HepG2 (cell line): Measurements from ENCODE around the gene MAPRE3. TPM values are rescaled to one million over a fixed set of nuclear protein-coding genes. Genes with fewer than 3 reads are reported as not detected.

Experiments
- CHD2 ChIP-seq: IDR thresholded peaks from 2 replicates; pipeline ENCODE4 v1.6.1; 2011; ENCODE audit warnings: low read depth, low read length, improper control_type of control experiment
- FOSL2 ChIP-seq: sonication (generic); formaldehyde crosslinking; IDR thresholded peaks from 2 replicates; pipeline ENCODE4 v1.4.0; 2020; ENCODE audit warnings: missing genetic modification reagents
- HIC2 ChIP-seq: sonication (generic); formaldehyde crosslinking; IDR thresholded peaks from 2 replicates; pipeline ENCODE4 v1.9.0; 2022; ENCODE audit warnings: low read depth, missing genetic modification reagents
- HNRNPH1 ChIP-seq: fragments of 200-400 bp; formaldehyde crosslinking; optimal IDR thresholded peaks from 2 replicates; pipeline ENCODE3; 2017; ENCODE audit warnings: mild to moderate bottlenecking, low read depth, low read length
- HOXD1 ChIP-seq: sonication (generic); formaldehyde crosslinking; IDR thresholded peaks from 2 replicates; pipeline ENCODE4 v1.5.0; 2020; ENCODE audit warnings: missing genetic modification reagents
- KLF16 ChIP-seq, 2 experiments: sonication (generic) in 1 of 2; formaldehyde crosslinking in 1 of 2; IDR thresholded peaks; 2 replicates each; pipeline versions ENCODE4 v1.6.1 to v1.8.0; 2016 to 2023; ENCODE audit warnings: missing genetic modification reagents in 2 of 2, missing compliant biosample characterization in 1 of 2
- KLF9 ChIP-seq: IDR thresholded peaks from 2 replicates; pipeline ENCODE4 v1.6.1; 2016; ENCODE audit warnings: low read depth
- MLX ChIP-seq: IDR thresholded peaks from 2 replicates; pipeline ENCODE4 v1.6.1; 2016
- MNT ChIP-seq: fragments of 450-650 bp; IDR thresholded peaks from 2 replicates; pipeline ENCODE4 v1.6.1; 2016
- MXD1 ChIP-seq: sonication (generic); formaldehyde crosslinking; IDR thresholded peaks from 2 replicates; pipeline ENCODE4 v1.4.0; 2020; ENCODE audit warnings: mild to moderate bottlenecking, missing genetic modification reagents
- PLRG1 ChIP-seq: fragments of 450-650 bp; conservative IDR thresholded peaks from 2 replicates; pipeline ENCODE4 v1.6.1; 2016
- POLR2A ChIP-seq, 2 experiments: IDR thresholded peaks; 2 replicates each; pipeline ENCODE4 v1.6.1; 2011; ENCODE audit warnings: low read depth in 2 of 2, low read length in 2 of 2, mild to moderate bottlenecking in 1 of 2, moderate library complexity in 1 of 2; ENCODE audit not compliant: insufficient read depth in 1 of 2
- TFDP1 ChIP-seq: IDR thresholded peaks from 2 replicates; pipeline ENCODE4 v1.6.1; 2016; ENCODE audit warnings: missing compliant biosample characterization, missing genetic modification reagents, borderline replicate concordance
- ZC3H13 ChIP-seq: sonication (generic); formaldehyde crosslinking; IDR thresholded peaks from 2 replicates; pipeline ENCODE4 v1.8.1; 2023; ENCODE audit warnings: mild to moderate bottlenecking, missing genetic modification reagents, moderate library complexity
- ZNF768 ChIP-seq: sonication (generic); formaldehyde crosslinking; IDR thresholded peaks from 2 replicates; pipeline ENCODE4 v1.4.0; 2020; ENCODE audit warnings: missing genetic modification reagents
- polyA plus RNA-seq, 8 experiments: library from polyadenylated mRNA; depleted of rRNA in 3 of 8; stranded (reverse) in 7 of 8; unstranded in 1 of 8; fragments of >200 nt; fragmentation: Illumina TruSeq in 4 of 8; extraction: Trizol in 4 of 8; gene quantifications; 2 replicates each; pipeline versions ENCODE4 v1.2.1 to v1.2.3, GENCODE V29; 2011 to 2016; ENCODE audit warnings: low read depth in 4 of 8, missing spikeins in 1 of 8, mixed read lengths in 1 of 8; ENCODE audit not compliant: insufficient read depth in 1 of 8
- total RNA-seq, 5 experiments: library from RNA; depleted of rRNA; stranded (reverse); fragments of >200 nt; fragmentation: Illumina TruSeq; extraction: Trizol; gene quantifications; 2 replicates each; pipeline ENCODE4 v1.2.3, GENCODE V29; 2016; ENCODE audit warnings: low read depth in 1 of 5
- TF ChIP-seq, protein P1 (sequence below): sonication (generic); formaldehyde crosslinking; IDR thresholded peaks from 2 replicates; pipeline ENCODE4 v1.4.0; 2020; ENCODE audit warnings: missing genetic modification reagents, borderline replicate concordance
- TF ChIP-seq, protein P2 (sequence below): IDR thresholded peaks from 2 replicates; pipeline ENCODE4 v1.6.1; 2018; ENCODE audit warnings: missing genetic modification reagents, mild to moderate bottlenecking, missing compliant biosample characterization
- TF ChIP-seq, protein P3 (sequence below): IDR thresholded peaks from 2 replicates; pipeline ENCODE4 v1.6.1; 2018; ENCODE audit warnings: missing genetic modification reagents

Gene MAPRE3
- total and polyA plus RNA-seq, 2 of the 13 experiments (the other 11 are each of a cell fraction or from before 2014, with no cell fraction given) = 0.31 to 0.91 TPM

DNA sequence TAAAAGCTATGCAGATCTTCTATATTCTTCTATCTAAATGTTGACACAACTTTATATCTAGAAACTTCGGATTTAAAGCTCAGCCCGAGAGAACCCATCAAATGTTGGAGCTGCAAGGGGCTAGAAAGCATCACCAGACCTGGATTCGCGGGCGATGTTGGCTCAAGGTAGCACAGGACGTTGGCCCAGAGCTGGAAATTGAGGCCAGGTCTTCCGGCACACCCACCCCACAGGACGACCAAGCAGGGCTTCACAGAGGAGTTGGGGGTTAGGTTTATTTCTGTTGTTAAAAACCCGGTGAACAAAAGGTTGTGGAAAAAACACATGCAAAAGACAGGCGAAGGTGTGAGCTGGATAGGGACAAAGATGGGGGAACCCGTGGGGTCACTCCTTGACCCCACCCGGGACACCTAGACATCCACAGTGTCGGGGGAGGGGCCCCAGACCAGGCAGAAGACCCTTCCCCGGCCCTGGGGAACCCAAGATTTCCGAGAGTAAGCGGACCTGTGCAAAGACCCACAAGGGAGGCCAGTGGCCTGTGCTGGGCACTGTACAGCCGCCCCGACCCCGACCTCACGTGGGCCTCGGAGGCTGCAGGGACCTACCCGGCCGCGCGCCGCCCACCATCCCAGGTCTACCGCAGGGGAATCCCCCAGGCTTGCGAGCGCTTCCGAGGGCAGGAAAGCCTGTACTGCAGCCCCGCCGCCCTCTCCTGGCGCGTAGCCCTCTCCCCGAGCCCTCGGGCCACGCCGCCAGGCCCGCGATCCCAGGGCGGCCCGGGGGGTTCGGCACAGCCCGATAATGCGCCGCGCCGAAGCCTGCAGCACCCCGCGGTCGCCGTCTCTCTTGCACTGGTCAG lies 79.2 kb downstream of the MAPRE3 start (continued):
- TF ChIP-seq CHD2 = no peak
- no peak for TF ChIP-seq TFDP1
- no peak for TF ChIP-seq MLX (CRISPR knock-in tag)
- TF ChIP-seq, protein P1, sequence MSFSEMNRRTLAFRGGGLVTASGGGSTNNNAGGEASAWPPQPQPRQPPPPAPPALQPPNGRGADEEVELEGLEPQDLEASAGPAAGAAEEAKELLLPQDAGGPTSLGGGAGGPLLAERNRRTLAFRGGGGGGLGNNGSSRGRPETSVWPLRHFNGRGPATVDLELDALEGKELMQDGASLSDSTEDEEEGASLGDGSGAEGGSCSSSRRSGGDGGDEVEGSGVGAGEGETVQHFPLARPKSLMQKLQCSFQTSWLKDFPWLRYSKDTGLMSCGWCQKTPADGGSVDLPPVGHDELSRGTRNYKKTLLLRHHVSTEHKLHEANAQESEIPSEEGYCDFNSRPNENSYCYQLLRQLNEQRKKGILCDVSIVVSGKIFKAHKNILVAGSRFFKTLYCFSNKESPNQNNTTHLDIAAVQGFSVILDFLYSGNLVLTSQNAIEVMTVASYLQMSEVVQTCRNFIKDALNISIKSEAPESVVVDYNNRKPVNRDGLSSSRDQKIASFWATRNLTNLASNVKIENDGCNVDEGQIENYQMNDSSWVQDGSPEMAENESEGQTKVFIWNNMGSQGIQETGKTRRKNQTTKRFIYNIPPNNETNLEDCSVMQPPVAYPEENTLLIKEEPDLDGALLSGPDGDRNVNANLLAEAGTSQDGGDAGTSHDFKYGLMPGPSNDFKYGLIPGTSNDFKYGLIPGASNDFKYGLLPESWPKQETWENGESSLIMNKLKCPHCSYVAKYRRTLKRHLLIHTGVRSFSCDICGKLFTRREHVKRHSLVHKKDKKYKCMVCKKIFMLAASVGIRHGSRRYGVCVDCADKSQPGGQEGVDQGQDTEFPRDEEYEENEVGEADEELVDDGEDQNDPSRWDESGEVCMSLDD = peak; percentile 48; the same call in 1 of the 2 replicates
- TF ChIP-seq ZC3H13 (CRISPR knock-in tag) = peak; percentile 83; the same call in 1 of the 2 replicates
- TF ChIP-seq PLRG1 = no peak
- TF ChIP-seq HIC2 (CRISPR knock-in tag) = no peak
- TF ChIP-seq MNT = no peak
- peak; percentile 60; the same call in 1 of the 2 replicates for TF ChIP-seq HOXD1
- 0 out of 4 replicates have a peak, but pooled peaks of 1 of the 2 experiments have one; percentile 65 for TF ChIP-seq KLF16 (CRISPR knock-in tag; IDR thresholded peaks at IDR 0.05)
- TF ChIP-seq POLR2A (IDR thresholded peaks at IDR 0.05; ENCODE audit: insufficient read depth in 1 of 2, low read depth in 2 of 2, low read length in 2 of 2) = peak in 1 of 2 experiments; percentile 52; a peak in 2 of 4 replicates
- no peak for TF ChIP-seq KLF9 (CRISPR knock-in tag)
- TF ChIP-seq ZNF768 (CRISPR knock-in tag) = peak; percentile 66
- TF ChIP-seq, protein P2, sequence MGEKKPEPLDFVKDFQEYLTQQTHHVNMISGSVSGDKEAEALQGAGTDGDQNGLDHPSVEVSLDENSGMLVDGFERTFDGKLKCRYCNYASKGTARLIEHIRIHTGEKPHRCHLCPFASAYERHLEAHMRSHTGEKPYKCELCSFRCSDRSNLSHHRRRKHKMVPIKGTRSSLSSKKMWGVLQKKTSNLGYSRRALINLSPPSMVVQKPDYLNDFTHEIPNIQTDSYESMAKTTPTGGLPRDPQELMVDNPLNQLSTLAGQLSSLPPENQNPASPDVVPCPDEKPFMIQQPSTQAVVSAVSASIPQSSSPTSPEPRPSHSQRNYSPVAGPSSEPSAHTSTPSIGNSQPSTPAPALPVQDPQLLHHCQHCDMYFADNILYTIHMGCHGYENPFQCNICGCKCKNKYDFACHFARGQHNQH (CRISPR knock-in tag) = no peak
- TF ChIP-seq, protein P3, sequence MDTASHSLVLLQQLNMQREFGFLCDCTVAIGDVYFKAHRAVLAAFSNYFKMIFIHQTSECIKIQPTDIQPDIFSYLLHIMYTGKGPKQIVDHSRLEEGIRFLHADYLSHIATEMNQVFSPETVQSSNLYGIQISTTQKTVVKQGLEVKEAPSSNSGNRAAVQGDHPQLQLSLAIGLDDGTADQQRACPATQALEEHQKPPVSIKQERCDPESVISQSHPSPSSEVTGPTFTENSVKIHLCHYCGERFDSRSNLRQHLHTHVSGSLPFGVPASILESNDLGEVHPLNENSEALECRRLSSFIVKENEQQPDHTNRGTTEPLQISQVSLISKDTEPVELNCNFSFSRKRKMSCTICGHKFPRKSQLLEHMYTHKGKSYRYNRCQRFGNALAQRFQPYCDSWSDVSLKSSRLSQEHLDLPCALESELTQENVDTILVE = no peak
- no peak for TF ChIP-seq HNRNPH1
- TF ChIP-seq FOSL2 (CRISPR knock-in tag) = 0 out of 2 replicates have a peak, but pooled peaks have one; percentile 14
- no peak; the same call in 1 of the 2 replicates for TF ChIP-seq MXD1 (CRISPR knock-in tag)
